Esophagus muscularis mucosa (tissue), 4 donors: ENCODE results near the gene LRRC7. TPM values are rescaled to one million over a fixed set of nuclear protein-coding genes. Genes with fewer than 3 reads are reported as not detected.

Experiments
- DNase-seq: peaks from one replicate; pipeline ENCODE4 v3.0.0-alpha.2; 2017; ENCODE audit errors: extremely low spot score
- H3K27ac ChIP-seq, 4 donors: fragments of 200-600 bp; sonication (generic); replicated peaks in 1 of 4; 1 replicate in 3 of 4; 2 replicates in 1 of 4; pipeline ENCODE4 v1.5.1; 2016 to 2019; ENCODE audit warnings: mild to moderate bottlenecking in 1 of 4
- H3K27me3 ChIP-seq, 4 donors: fragments of 200-600 bp; sonication (generic); one replicate each; pipeline versions ENCODE4 v1.5.1 to v1.6.0; 2016 to 2019
- H3K36me3 ChIP-seq, 4 donors: fragments of 200-600 bp; sonication (generic); one replicate each; pipeline ENCODE4 v1.5.1; 2016 to 2019
- H3K4me1 ChIP-seq, 4 donors: fragments of 200-600 bp; sonication (generic); one replicate each; pipeline ENCODE4 v1.5.1; 2016 to 2019
- H3K4me3 ChIP-seq, 4 donors: fragments of 200-600 bp; sonication (generic); 1 replicate in 2 of 4; 2 replicates in 2 of 4; pipeline ENCODE4 v1.5.1; 2016 to 2019; ENCODE audit warnings: mild to moderate bottlenecking in 4 of 4, moderate library complexity in 1 of 4
- H3K9me3 ChIP-seq, 4 donors: fragments of 200-600 bp; sonication (generic); 1 replicate in 3 of 4; 2 replicates in 1 of 4; pipeline ENCODE4 v1.5.1; 2016 to 2019
- CTCF ChIP-seq, 3 experiments: fragments of 200-600 bp in 2 of 3; fragments of 450-650 bp in 1 of 3; sonication (generic) in 2 of 3; IDR thresholded peaks; one replicate each; pipeline ENCODE4 v1.5.1; 2017 to 2019; ENCODE audit warnings: antibody characterized with exemption in 3 of 3, mild to moderate bottlenecking in 2 of 3, moderate library complexity in 1 of 3
- EP300 ChIP-seq: sonication (generic); formaldehyde crosslinking; IDR thresholded peaks from one replicate; pipeline ENCODE4 v1.6.1; 2017; ENCODE audit warnings: antibody characterized with exemption
- POLR2A ChIP-seq: fragments of 450-650 bp; IDR thresholded peaks from one replicate; pipeline ENCODE4 v1.6.1; 2017; ENCODE audit warnings: antibody characterized with exemption, moderate library complexity, mild to moderate bottlenecking, low read depth
- POLR2AphosphoS5 ChIP-seq, 2 donors: sonication (generic); formaldehyde crosslinking; IDR thresholded peaks; one replicate each; pipeline ENCODE4 v1.6.1; 2017; ENCODE audit warnings: antibody characterized with exemption in 2 of 2
- WGBS: methylation state at CpG from one replicate; pipeline ENCODE4 v1.1.5; 2018; 5-methylcytosine and 5-hydroxymethylcytosine counted together
- intact Hi-C: fragments of 100-400 bp; cut with DNase I; formaldehyde crosslinking; loops from one replicate; pipeline ENCODE4 v1.15.1; 2023
- total RNA-seq, 4 donors: library from RNA; depleted of rRNA; stranded (reverse); fragments of >200 nt; gene quantifications; one replicate each; pipeline versions ENCODE4 v1.1.0 to v1.2.1, GENCODE V29; 2016

The LRRC7 gene
- total RNA-seq, 4 donors from 2014 or later, result 0.26 to 2.5 (median 0.42) TPM

- no peak for DNase-seq
- no peaks in the 10 kb centered on the region for H3K4me1 ChIP-seq
- H3K36me3 ChIP-seq, result no peaks in the 10 kb centered on the region
- H3K4me3 ChIP-seq, result no peak overlapping the region
- H3K9me3 ChIP-seq, result no peaks in the 10 kb centered on the region
- intact Hi-C loops, result no loop called here
- no peaks in the 10 kb centered on the region for H3K27me3 ChIP-seq
- H3K27ac ChIP-seq, result no peak overlapping the region
- TF ChIP-seq POLR2A, result no peak
- TF ChIP-seq POLR2AphosphoS5 (IDR thresholded peaks at IDR 0.05), result no peak
- TF ChIP-seq CTCF (IDR thresholded peaks at IDR 0.05), result no peak
- TF ChIP-seq EP300, result no peak
Measured at GRCh38 chr1:69648486-69648885, 80.8 kb downstream of the LRRC7 start.

GRCh38 chr1:69649383-69649990 lies 81.8 kb downstream of the LRRC7 start:
- no peak for DNase-seq
- H3K9me3 ChIP-seq, result no peaks in the 10 kb centered on the region
- TF ChIP-seq POLR2A, result no peak
- no peaks in the 10 kb centered on the region for H3K27me3 ChIP-seq
- WGBS, result 88% methylated on average over 5 of the region's 5 CpGs
- no peak overlapping the region for H3K27ac ChIP-seq
- no peaks in the 10 kb centered on the region for H3K36me3 ChIP-seq
- intact Hi-C loops, result no loop called here
- no peak overlapping the region for H3K4me3 ChIP-seq
- no peaks in the 10 kb centered on the region for H3K4me1 ChIP-seq

GRCh38 chr1:69650779-69651178 lies 83.1 kb downstream of the LRRC7 start:
- H3K9me3 ChIP-seq, result no peaks in the 10 kb centered on the region
- no peaks in the 10 kb centered on the region for H3K27me3 ChIP-seq
- H3K4me1 ChIP-seq, result no peaks in the 10 kb centered on the region
- 95% methylated on average over 3 of the region's 3 CpGs for WGBS
- no peak overlapping the region for H3K27ac ChIP-seq
- no peak for DNase-seq
- TF ChIP-seq POLR2AphosphoS5 (IDR thresholded peaks at IDR 0.05), result no peak
- no peak for TF ChIP-seq POLR2A
- no peak for TF ChIP-seq EP300
- TF ChIP-seq CTCF (IDR thresholded peaks at IDR 0.05), result no peak
- intact Hi-C loops, result no loop called here
- H3K36me3 ChIP-seq, result no peaks in the 10 kb centered on the region
- H3K4me3 ChIP-seq, result no peak overlapping the region

GRCh38 chr1:69651656-69652055 lies 83.9 kb downstream of the LRRC7 start:
- TF ChIP-seq CTCF (IDR thresholded peaks at IDR 0.05) (no peak), EP300 (no peak), POLR2AphosphoS5 (IDR thresholded peaks at IDR 0.05) (no peak), POLR2A (no peak)
- intact Hi-C loops, result no loop called here
- Histone ChIP-seq H3K4me3 (no peak overlapping the region), H3K9me3 (no peaks in the 10 kb centered on the region), H3K4me1 (no peaks in the 10 kb centered on the region), H3K36me3 (no peaks in the 10 kb centered on the region), H3K27ac (no peak overlapping the region), H3K27me3 (no peaks in the 10 kb centered on the region)
- 41% methylated on average over 1 of the region's 1 CpG for WGBS
- no peak for DNase-seq

- H3K4me1 ChIP-seq, result no peaks in the 10 kb centered on the region
- no peak for DNase-seq
- H3K27ac ChIP-seq, result no peak overlapping the region
- TF ChIP-seq POLR2AphosphoS5 (IDR thresholded peaks at IDR 0.05), result no peak
- TF ChIP-seq CTCF (IDR thresholded peaks at IDR 0.05), result no peak
- TF ChIP-seq EP300, result no peak
- no peak for TF ChIP-seq POLR2A
- no peaks in the 10 kb centered on the region for H3K36me3 ChIP-seq
- H3K4me3 ChIP-seq, result no peak overlapping the region
- intact Hi-C loops, result no loop called here
- no peaks in the 10 kb centered on the region for H3K27me3 ChIP-seq
- no peaks in the 10 kb centered on the region for H3K9me3 ChIP-seq
Measured at GRCh38 chr1:69657971-69658370, 90.2 kb downstream of the LRRC7 start.
